Renal cortical epithelial cell (primary cell): Measurements from ENCODE around the gene JDP2. TPM values are rescaled to one million over a fixed set of nuclear protein-coding genes. Genes with fewer than 3 reads are reported as not detected.

Source experiments
- DNase-seq: peaks from one replicate; pipeline ENCODE4 v3.0.0-alpha.2; 2011; ENCODE audit warnings: low read depth
- total RNA-seq: library from RNA; depleted of rRNA; stranded (reverse); fragments of >200 nt; gene quantifications from 2 replicates; pipeline ENCODE4 v1.2.3, GENCODE V29; 2014

Gene JDP2
- total RNA-seq, 1 donor from 2014 or later: 27.0 TPM

- DNase-seq: no peak
Observed at GRCh38 chr14:75435473-75435872, 7.7 kb downstream of the JDP2 start.

GRCh38 chr14:75437201-75438143 is 9.7 kb downstream of the JDP2 start:
- DNase-seq: no peak

DNA sequence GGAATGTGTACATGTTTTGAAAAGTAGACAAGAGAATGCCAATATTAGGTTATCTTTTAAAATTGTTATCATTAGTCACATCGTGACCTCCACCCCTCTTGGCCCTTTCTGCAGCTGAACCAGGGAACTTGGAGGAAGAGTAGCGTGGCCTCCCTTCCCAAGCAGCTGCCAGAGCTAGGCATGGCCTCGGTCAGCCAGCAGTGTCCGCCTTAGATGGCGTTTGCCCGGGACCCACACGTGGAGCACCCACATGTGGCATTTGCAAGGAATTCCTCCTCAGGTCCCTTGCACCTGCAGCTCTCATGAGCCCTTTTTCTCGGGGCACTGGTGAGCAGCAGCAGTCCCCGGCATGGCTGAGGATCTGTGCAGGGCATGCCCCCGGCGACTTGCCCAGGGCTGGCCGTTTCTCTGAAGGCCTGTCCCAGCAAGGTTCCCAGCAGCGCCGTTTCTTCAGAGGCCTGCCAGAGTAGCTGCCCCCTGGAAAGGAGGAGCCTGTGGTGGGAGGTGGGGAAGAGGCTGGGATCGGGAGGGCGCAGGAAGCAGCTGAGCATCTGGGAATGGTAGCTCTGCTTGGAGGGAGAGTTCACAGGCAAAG is 10.8 kb downstream of the JDP2 start:
- DNase-seq: no peak

DNA sequence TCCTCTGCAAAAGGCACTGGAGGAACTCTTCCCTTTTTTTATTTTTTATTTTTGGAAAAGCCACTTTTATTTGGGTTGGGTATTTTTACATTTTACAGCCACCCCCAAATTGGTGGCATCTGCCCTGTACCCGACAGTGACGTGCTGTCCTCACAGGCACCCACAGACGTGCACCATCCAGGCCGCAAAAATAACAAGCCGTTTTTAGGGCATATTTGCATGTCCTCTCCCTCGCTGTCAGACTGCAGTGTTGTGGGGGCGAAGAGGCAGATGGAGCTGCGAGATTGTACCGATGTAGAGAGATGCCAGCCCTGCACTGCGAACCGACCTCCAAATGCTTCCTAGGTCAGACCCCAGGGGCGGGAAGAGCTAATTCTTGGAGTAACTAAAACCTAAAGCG is 12.2 kb downstream of the JDP2 start:
- no peak for DNase-seq

GRCh38 chr14:75440733-75441477 is 13.1 kb downstream of the JDP2 start:
- no peak for DNase-seq

DNA sequence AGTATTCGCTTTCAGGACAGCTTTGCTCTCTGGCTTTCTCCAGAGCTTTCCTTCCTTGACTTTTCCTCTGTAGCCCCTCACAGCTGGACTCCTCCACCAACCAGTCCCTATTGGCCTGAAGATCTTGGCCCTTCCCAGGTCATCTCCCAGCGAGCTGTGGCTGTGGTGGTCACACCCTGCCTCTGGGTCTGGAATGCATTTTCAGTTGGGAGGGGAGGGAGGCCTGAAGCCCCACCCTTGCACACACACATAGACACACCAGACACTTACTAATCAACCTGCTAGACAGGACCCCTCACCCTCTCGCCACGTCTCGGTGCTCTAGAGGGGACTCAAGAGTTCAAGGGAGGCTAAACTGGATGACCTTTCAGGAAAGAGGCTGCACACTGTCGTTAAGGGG is 13.9 kb downstream of the JDP2 start:
- no peak for DNase-seq

- DNase-seq: no peak
Observed at GRCh38 chr14:75442166-75442565, 14.3 kb downstream of the JDP2 start.

- DNase-seq: no peak
Observed at GRCh38 chr14:75442642-75443041, 14.8 kb downstream of the JDP2 start.

- DNase-seq: no peak
Observed at GRCh38 chr14:75443203-75443969, 15.6 kb downstream of the JDP2 start.

DNA sequence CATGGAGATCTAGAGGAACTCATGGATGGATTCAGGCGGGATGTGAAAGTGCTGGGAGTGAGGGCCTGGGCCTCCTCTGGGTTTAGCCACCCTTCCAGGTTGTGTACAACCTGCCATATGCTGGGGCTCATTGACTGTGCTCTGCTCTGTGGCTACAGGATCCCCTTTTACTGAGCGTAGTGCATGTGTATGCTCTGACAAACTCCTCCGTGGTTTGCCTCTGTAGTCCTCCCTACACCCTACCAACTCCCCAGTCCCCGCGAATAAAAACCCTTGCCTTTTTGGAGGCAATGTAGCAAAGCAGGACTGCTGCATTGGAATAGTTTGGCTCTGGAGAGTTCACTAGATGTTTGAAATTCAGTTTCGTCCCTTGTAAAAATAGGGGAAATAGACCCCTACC is 17.4 kb downstream of the JDP2 start:
- DNase-seq: no peak

- DNase-seq: no peak
Observed at GRCh38 chr14:75445963-75446362, 18.1 kb downstream of the JDP2 start.

GRCh38 chr14:75446447-75446846 is 18.6 kb downstream of the JDP2 start:
- no peak for DNase-seq

GRCh38 chr14:75448209-75448608 is 20.4 kb downstream of the JDP2 start:
- DNase-seq: no peak

- no peak for DNase-seq
Observed at GRCh38 chr14:75449036-75449435, 21.2 kb downstream of the JDP2 start.

- no peak for DNase-seq
Observed at GRCh38 chr14:75449696-75450095, 21.9 kb downstream of the JDP2 start.

DNA sequence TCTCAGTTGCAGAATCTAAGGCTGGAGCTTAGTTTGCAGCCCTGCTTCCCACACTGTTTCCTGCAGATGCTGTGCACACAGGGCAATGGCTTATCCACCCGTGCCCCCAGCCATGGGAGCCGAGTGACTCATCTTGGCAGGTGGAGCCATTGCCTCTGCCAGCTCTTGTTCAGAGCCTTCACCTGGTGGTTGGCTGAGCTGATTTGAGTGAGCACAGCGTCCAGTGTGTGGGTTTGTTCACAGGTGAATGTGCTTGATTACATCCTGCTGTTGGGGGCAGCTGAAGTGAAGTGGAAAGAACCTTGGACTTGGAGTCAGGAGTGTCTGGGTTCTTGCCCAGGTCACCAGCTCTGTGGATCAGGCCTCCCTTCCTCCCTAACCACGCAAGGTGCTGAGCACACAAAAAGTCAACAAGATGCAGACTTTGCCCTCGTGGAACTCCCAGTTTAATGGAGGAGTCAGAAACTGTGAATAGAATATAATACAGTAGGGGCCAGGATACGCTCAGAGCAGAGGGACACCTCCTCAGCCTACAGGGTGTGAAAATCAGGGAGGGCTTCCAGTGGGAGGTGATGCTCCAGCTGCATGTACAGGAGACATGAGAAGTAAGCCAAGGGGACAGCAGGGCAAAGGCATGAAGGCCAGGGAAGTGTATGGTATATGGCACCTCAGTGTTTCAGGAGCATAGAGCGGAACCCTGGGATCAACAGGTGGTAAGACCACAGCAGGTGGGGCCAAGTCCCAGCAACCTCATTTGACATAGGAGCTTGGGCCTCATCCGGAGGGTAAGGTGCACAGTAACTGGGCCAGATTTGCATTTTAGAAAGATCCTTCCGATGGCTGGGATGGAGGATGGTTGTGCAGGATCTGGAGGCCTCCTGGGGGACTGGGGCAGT is 22.8 kb downstream of the JDP2 start:
- DNase-seq: peak; percentile 90

- no peak for DNase-seq
Observed at GRCh38 chr14:75452324-75452723, 24.5 kb downstream of the JDP2 start.

DNA sequence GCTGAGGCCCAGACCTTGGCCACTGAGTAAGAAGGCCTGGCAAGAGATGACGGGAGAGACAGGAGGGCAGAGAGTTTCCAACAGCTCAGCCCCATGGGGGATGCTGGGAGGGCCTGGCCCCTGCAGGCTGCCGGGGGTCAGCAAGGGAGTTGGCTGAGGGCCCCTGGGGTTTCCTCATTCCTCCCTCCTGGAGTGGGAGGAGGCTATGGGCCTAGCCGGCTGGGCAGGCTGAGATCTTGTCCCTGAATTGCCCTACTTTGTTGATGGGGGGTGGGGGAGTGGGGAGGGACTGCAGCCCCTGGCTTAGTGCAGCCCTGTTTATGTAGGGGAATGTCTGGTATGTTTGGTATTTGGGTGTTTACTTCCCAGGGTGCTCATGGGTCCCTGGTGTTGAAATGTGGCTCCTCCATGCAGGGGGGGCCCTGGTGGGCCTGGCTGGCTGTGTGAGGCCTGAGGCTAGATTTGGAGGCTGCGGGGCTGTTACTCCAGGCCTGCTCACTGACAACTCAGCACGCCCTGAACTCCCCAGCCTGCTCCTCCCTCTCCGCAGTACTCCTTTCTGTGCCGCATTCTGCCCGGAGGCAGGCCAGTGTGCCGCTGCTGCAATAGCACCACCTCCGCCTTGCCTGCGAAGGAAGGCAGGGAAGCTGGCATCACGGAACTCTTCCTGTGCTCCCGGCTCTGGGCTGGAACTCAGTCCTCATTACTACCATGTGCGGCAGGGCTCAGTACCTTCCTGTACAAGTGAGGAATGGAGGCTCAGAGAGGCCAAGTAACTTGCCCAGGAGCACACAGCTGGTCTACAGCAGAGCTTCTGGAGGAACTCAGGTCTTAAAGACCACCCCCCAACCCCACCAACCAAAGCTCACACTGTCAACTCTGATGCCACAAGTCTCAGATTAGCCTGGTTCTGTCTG is 25.3 kb downstream of the JDP2 start:
- peak; percentile 93 for DNase-seq

DNA sequence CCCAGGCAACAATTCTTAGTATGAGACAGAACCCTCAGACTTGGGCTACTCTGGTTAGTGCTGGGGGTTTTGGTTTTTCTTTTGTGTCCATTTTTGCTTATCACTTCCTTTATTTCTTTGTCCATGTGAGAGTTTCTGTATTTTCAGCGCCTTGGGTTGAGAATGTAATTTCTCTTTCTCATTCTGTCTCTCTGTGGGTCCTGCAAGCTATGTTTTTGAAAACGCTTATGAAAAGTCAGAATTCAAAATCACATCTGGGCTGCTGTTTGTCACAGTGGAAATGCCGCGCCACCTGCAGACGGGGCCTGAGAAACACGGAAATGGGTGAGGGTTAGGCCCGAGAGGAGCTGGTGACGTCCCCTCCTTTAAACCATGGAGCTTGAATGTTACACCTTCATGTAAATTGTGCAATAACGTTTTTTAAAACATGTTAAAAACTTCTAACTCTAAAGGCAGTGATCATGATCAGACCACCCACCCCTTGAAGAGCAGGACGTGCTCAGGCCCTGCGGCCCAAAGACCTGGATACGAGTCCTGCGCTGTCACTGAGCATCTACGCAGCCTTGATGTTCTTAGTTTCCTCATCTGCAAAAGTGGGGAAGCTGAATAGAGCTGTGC is 26.1 kb downstream of the JDP2 start:
- no peak for DNase-seq
